A204.1 (cell line): ENCODE measurements around the gene KIF5A.
"Not testable (repeated sequence)": the region's sequence is repeated elsewhere in the genome, so short reads cannot be mapped to it uniquely, and the experiment has no call there.

Experiments used
- FAIRE-seq: peaks from 2 replicates; lab custom pipeline; 2012; peaks lifted over from hg19 to GRCh38; lab: Jason Lieb, UNC

Gene KIF5A

DNA sequence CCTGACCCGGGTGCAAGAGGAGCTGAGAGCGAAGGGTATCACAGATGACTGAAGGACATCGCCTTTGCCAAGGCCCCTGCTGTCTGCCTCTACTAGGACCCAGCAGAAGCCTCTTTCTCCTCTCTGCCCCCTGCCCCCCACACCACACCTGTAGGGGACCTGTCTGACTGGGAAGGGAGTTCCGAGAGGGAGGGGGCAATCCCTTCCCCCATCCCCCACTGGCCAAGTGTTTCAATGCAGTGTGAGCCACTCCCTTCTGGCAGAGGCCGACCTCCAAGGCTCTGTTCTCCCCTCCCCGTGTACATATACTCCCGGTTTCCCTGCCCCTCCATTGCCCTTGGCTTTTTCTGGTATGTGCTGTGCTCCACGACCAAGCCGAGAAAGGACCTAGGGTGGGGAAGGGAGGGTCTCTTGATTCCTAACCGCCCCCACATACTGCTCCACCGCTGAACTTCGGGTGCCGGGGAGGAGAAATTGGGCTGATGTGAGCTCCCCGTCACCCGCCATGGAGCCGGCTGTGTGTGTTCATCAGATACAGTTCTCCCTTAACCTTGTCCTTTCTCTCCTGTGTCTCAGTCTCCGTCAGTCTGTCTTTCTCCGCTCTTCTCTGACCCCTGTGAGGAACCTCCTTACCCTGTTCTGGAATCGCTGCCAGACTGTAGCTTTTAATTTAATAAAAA lies 59.4 kb downstream of the KIF5A start:
- FAIRE-seq = no peak

DNA sequence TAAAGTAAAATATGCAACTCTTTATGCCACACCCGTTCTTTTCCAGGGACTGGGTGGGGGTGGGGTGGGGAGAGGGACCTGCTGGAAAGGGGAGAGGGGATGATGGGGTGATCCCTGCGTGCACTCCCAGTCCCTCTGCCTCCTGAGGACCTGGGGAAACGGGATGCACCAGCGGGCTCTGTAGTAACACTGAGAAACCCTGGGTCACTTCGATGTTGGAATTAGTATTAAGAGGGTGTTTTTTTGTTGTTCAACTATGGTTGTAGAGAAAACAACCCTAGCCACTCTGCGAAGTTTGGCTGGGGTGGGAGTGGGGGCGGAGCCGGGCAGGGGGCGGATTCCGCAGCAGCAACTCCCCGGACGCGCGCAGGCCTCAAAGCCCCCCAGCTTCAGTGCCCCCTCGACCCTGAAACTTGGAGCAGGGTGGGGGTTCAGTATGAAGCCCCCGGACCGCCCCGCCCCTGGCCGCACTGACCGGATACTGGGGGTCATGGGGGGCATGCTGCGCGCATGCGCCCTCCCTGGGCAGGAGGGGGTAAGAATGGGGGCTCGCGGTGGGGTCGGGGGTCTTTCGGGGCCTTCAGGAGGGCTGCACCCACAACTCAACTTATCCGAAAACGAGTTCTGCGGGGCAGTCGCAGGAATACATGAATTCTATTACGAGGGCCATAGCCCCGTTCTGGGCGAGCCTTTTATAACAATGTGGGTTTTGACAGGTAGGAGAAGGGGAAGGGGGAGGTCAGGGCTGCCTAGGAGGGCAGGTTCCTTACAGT lies 60.1 kb downstream of the KIF5A start:
- FAIRE-seq = no peak

DNA sequence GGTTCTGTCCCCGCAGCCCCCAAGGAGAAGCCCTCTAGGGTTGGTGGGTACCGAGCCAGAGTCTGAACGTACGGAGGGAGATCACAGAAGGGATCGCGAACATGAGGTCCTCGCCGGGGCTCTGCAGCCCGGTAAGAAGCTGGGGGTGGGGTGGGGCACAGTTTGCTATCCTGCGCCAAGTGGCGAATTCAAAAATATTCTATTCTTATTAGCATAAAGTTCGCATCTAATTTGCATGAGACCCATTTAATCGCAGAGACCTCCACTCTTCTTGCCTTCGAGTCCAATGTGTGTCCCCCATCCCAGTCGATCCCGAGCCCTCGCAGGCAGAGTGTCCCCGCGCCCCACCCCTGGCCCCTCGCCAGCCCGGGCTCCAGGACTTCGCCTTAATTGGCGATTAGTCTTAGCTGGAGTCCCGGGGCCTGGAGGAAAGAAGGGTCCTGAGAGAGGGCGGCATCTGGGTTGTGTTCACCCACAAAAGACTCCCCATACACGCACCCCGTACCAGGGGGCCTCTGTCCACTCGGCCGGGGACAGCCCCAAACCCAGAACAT lies 60.8 kb downstream of the KIF5A start:
- FAIRE-seq = no peak

DNA sequence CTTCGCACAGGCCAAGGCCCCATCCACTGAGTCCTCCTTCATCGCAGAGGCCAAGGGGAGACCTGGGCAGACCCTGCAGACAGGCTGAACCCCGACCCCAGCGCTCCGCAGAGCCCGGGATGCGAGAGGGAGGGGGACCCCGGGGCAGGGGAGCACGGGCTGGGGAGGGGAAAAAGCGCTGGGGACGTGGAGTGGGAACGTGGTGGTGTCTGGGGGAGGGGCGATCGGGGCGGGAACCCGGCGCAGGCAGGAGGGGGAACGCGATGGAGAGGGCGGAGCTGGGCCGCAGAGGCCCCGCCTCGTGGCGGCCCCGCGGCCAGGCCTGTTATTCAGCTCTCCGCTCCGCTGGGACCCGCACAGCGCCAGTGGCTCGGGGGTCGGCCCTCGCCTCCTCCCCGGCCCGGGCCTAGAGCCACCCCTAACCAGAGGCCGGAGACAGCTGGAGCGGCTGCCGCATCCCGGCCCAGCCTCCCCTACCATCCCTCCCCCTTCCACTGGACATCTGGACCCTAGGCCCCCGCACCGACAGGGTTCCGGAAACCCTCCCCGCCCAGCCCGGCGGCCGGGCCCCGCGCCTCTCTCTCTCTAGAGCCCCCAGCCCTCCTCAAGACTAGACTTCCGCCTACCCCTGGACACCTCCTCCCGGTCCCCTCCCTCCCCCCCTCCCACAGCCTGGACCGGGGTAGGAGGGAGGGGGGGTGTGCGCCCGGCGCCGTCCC lies 61.4 kb downstream of the KIF5A start, which contains the start of gene ARHGEF25:
TSS of gene ARHGEF25 (plus strand) at position 328 of the 719 bp plus-strand sequence. CDS start 460 bp downstream, outside the sequence.
- no peak for FAIRE-seq

DNA sequence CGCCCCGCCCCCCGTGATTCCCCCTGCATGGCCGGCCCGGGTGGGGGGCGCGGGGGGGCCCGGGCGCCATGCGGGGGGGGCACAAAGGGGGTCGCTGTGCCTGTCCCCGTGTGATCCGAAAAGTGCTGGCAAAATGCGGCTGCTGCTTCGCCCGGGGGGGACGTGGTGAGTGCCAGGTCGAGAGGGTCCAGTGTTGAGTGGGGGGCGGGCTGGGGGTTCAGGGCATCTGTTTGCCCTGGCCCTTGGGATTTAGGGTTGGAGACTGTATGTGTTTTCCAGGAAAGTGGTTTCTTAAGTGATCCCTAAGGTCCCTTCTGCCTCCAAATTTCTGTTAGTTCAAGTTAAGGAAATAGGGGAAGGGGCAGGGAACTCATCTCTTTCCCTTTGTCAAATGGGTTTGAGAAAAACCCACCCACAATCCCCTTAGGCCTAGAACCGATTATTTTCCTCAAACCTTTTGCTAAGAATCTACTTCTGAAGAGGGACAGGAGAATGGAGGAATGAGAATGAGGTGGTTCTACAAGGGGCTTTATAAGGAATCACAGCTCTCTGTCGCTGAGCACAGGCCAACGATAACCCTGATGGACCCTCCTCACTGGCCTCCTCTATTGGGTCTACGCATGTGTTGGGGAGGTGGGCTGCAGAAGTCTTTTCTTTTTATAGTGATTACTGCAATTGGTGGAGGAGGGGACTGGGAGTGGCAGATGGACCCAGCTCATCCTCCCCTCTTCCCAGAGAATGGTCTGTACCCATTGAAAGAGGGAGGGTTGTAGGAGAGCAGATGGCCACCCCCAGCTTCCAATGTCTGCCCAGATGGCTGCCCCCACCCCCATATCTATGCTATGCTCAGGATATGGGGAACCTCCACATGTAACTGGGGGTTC lies 62.2 kb downstream of the KIF5A start:
- no peak for FAIRE-seq

DNA sequence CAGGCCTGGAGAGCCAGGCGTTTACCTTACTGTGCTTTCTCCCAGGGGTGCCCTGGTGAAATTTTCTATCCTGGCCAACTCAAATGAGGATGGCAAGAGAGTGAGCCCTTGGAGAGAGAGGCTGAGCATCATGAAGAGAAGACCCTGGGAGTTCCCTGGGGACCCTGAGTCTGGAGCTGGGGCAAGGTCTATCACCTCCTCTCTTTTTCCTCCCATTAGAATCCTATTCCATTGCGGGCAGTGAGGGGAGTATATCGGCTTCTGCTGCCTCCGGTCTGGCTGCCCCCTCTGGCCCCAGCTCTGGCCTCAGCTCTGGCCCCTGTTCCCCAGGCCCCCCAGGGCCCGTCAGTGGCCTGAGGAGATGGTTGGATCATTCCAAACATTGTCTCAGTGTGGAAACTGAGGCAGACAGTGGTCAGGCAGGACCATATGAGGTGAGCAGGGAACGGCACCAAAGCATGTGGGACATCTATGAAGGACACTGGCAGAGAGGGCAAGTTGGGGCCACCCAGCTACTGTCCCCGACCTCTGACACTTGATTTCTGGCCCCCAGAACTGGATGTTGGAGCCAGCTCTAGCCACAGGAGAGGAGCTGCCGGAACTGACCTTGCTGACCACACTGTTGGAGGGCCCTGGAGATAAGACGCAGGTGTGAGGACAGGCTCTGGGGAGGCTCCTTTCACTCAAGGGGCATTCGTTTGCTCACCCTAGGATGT lies 63.0 kb downstream of the KIF5A start:
- FAIRE-seq = no peak

DNA sequence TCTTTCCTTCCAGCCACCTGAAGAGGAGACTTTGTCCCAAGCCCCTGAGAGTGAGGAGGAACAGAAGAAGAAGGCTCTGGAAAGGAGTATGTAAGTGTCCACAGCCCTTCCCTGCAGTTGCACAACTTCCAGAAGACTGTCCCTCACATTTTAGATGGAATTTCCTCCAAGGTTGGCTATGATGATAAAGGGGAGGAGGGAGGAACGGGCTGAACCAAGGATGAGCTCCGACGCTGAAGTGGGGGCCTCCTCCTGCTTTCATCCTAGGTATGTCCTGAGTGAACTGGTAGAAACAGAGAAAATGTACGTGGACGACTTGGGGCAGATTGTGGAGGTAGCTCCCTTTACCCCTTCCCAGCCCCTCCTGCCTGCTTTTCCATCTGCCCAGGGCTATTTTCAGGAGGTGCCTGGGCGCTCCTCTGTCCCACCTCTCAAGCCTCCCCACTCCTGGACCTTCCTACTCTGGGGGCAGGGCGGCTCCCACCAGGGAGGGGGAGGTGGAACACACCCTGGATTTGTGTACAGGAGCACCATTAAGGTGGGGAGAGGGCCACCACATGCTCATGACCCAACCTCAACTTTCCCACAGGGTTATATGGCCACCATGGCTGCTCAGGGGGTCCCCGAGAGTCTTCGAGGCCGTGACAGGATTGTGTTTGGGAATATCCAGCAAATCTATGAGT lies 63.7 kb downstream of the KIF5A start:
- no peak for FAIRE-seq

DNA sequence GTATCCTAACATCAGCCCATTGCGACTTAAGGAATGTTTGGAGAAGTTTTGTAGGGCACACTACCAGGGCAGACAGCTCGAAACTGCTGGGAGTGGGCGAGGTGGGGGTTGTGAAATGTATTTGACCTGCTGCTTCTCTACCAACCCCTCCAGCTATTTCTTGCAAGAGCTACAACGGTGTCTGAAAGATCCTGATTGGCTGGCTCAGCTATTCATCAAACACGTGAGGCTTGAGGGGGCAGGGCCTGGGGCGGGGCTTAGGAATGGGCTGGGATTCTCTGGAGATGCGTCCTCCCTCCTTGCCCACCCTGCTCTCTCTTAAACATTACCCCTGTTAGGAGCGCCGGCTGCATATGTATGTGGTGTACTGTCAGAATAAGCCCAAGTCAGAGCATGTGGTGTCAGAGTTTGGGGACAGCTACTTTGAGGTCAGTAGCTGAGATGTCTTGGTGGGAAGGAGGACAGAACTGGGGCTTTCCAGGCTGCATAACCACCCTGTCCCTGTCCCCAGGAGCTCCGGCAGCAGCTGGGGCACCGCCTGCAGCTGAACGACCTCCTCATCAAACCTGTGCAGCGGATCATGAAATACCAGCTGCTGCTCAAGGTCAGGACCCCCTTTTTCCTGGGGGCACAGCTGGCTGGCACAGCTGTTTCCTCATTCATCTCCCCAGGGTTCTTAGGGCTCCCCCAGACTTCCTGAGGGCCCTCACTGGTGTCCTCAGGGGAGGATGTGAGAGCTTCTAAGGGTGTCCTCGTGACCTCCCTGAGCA lies 64.5 kb downstream of the KIF5A start:
- no peak for FAIRE-seq

DNA sequence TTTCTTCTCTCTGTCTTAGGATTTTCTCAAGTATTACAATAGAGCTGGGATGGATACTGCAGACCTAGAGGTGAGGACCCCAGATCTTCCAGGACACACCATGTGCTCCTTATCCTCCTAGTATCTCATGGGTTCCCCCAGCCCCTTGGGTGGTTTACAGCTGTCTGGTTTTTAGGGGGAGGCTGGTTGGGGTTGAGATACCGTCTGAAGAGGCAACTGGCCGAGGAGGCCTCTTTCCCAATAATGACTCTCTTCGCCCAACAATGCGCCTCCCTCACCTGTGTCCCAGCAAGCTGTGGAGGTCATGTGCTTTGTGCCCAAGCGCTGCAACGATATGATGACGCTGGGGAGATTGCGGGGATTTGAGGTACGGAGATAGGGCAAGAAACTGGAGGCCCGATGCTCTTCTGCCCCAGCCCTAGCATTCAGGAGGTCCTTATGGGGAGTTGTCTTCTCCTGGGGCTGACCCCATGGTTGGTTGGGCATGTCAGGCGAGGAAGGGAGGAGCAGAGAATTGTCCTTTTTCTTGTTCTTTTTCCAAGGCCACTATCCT lies 65.2 kb downstream of the KIF5A start:
- FAIRE-seq = no peak

DNA sequence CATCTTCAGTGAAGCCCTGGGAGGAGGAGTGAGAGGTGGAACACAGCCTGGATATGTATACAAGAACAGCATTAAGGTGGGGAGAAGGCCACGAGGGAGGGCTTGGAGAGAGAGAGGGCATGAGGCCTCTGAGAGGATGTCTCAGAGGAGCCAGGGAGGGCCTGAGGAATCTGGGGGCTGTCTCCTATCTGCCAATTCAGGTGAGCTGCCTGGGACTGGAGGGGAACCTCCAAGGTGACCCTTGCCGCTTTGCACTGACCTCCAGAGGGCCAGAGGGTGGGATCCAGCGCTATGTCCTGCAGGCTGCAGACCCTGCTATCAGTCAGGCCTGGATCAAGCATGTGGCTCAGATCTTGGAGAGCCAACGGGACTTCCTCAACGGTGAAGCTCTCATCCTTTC lies 65.8 kb downstream of the KIF5A start:
- no peak for FAIRE-seq

DNA sequence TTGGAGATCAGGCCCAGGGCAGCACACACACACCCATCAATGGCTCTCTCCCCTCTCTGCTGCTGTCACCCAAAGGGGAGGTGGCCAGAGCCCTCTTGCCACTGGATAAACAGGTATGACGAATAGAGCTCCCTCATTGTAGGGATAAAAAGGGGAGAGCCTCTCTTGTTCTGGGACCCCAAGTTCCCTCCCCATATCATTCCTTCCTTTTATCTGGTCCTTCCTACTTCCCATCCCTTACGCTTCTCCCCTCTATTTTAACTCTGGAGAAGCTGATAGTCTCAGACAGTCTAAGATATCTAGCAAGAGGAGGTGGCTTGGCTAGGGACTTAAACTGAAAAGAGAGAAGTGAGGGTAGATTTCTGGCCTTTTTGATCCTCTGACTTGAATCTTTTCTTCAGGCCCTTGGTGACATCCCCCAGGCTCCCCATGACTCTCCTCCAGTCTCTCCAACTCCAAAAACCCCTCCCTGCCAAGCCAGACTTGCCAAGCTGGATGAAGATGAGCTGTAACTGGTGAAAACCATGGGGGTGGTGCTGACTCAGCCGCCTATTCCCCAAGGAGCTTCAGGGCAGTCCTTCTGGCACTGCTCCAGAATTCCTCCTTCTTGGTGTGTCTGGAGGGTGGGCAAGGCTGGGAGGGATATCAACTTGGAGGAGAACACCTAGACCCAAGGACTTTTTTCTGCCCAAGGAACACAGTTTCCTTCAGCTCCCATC lies 66.7 kb downstream of the KIF5A start:
- no peak for FAIRE-seq

DNA sequence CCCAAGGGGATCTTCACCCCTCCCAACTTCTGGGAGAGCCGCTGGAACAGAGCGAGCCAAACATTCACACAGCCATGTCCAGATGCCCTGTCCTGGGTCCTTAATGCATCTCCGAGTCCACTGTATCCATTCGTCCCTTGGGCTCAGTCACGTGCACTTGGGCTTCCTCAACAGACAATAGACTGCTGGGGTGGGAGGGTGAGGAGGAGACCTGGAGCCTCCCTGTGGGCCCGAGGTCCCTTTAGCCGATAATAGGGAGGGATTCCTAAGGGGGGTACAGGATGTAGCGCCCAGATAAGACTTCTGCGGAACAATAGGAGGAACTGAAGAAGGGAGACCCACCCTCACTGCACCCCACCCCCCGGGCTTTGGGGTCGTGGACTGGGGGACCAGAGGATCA lies 68.1 kb downstream of the KIF5A start:
- FAIRE-seq = no peak

DNA sequence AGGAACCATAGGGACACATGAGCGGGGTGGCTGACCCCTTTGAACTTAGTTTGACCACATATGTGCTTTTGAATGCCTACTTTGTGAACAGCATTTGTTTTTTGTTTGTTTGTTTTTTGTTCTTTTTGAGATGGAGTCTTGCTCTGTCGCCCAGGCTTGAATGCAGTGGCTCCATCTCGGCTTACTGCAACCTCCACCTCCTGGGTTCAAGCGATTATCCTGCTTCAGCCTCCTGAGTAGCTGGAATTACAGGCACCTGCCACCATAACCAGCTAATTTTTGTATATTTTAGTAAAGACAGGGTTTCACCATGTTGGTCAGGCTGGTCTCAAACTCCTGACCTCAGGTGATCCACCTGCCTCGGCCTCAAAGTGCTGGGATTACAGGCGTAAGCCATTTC lies 68.6 kb downstream of the KIF5A start:
- not testable (repeated sequence) for FAIRE-seq

DNA sequence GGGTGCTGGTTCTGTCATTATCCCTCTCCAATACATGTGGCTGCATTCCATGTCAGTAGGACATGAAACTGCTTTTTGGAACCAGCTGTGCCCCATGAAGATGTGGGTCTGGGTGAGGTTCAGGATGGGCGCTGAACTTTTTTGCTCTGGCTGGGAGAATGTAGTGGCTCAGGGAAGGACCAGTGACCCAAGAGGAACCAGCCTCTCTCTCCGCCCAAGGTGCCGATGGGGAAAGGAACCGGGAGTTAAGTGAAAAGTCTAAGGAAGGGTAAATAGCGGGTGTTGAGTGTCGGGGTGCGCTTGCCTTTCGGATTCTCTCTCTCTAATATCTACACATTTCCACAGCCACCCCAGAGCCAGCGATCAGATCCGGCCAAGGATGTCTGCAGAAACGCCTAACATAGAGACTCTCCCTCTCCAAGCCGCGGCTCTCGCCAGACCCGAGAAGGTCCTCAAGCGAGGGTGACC lies 69.2 kb downstream of the KIF5A start:
- FAIRE-seq = no peak

DNA sequence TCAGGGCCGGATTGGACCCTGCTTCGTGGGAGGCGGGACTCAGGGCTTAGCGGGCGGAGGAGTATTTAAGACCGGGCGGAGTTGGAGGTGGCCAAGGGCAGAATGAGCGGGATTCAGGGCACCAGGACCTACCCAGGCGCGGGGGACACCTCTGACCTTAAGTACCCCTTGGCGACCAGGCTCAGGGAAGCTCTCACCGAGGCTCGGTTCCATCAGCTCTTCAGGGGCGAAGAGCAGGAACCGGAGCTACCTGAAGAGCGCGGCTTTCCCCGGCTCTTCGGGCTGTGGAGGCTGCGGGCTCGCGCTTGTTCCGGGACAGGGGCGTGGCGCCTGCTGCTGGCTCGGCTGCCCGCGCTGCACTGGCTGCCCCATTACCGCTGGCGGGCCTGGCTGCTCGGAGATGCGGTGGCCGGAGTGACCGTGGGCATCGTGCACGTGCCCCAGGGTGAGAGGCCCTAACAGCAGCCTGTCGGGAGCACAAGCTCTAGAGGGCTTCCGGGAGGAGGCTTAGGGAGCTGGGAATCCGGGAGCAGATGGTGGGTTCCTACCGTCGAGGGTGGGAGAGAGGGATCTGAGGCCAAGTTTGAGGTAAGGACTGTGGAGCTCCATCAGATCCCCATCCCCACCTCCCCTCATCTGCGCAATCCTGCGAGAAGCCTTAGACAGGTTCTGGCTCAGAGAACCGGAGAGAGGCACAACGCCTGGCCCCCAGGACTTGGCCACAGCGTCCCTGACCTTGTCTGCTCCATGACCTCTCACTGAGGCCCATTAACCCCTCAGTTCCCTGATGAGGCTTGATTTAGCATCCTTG lies 69.8 kb downstream of the KIF5A start:
- no peak for FAIRE-seq

DNA sequence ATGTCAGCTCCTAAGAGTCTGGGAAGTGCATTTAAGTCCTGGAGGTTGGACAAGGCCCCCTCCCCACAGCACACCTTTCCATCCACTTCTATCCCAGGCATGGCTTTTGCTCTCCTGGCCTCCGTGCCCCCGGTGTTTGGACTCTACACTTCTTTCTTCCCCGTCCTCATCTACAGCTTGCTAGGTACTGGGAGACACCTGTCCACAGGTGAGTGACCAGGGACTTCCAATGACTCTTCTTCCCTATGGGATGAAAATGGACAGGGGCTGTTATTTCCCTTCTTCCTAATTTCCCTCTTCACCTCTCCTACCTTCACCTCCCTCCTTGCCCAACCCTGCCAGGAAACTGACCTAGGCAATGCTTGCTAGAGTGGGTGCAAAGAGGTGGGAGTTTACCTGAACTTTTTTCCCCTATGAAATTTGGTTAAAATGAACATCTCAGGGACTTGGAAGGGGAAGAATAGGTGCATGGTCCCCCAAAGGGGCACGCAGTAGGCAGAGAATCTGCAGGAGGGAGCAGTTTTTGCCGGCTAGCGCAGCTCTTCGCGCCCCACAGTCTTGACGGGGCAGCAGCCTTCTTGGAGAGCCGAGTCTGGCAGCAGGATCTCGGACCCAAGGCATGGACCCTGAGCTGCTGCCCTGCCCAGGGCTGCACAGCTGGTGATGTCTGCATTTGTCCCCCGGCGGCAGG lies 70.5 kb downstream of the KIF5A start:
- FAIRE-seq = no peak

DNA sequence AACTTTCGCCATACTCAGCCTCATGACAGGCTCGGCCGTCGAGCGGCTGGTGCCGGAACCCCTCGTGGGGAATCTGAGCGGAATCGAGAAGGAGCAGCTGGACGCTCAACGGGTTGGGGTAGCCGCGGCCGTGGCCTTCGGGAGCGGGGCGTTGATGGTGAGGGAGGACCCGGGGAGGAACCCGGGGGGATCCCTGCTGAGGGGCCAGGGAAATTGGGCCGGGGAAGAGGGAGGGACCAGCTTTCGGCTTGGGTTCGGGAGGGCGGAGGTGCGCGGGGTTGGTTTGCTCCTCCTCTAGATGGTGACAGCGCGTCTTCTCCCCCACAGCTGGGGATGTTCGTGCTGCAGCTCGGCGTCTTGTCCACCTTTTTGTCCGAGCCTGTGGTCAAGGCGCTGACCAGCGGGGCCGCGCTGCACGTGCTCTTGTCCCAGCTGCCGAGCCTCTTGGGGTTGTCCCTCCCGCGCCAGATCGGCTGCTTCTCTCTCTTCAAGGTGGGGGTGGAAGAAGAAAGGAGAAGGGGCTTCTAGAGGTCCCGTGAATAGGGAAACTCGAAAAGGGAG lies 71.2 kb downstream of the KIF5A start:
- no peak for FAIRE-seq
